Stimulated activated CD8-positive, alpha-beta memory T cell treated with anti-CD3 and anti-CD28 coated beads, Interleukin-7, amount 100 ng/mL, for 48 hours (primary cell): ENCODE results near the gene PSMD3.
"Not testable (repeated sequence)": the region's sequence is repeated elsewhere in the genome, so short reads cannot be mapped to it uniquely, and the experiment has no call there.

ENCODE experiments used
- DNase-seq, 2 donors: peaks; one replicate each; pipeline ENCODE4 v3.0.0-alpha.2; 2020; ENCODE audit warnings: low read depth in 1 of 2; ENCODE audit errors: extremely low read depth in 1 of 2

PSMD3 gene

GRCh38 chr17:39980351-39981206, at the start of gene PSMD3:
Gene PSMD3, plus strand, starts transcription at chr17:39980807. Its CDS starts 164 bp downstream, at chr17:39980971.
- DNase-seq, result peak; percentile 86 to 96

- DNase-seq, result no peak
Observed at GRCh38 chr17:39933912-39934311, 46.7 kb upstream of the PSMD3 start.

GRCh38 chr17:39934324-39934723, 46.3 kb upstream of the PSMD3 start:
- no peak for DNase-seq

- DNase-seq, result no peak
Observed at GRCh38 chr17:39935909-39936308, 44.7 kb upstream of the PSMD3 start.

GRCh38 chr17:39937447-39937846, 43.2 kb upstream of the PSMD3 start:
- no peak for DNase-seq

- no peak for DNase-seq
Observed at GRCh38 chr17:39938140-39938869, 42.3 kb upstream of the PSMD3 start.

- DNase-seq, result no peak
Observed at GRCh38 chr17:39939106-39939505, 41.5 kb upstream of the PSMD3 start.

- DNase-seq, result peak in 1 of 2 donors; percentile 55
Observed at GRCh38 chr17:39939588-39940419, 40.8 kb upstream of the PSMD3 start.

- DNase-seq, result no peak
Observed at GRCh38 chr17:39943702-39944392, 36.8 kb upstream of the PSMD3 start.

GRCh38 chr17:39944393-39944711, 36.3 kb upstream of the PSMD3 start:
- DNase-seq, result no peak

GRCh38 chr17:39946551-39947330, 33.9 kb upstream of the PSMD3 start:
- DNase-seq, result no peak

GRCh38 chr17:39948489-39948828, 32.1 kb upstream of the PSMD3 start:
- DNase-seq, result not testable (repeated sequence)

GRCh38 chr17:39949028-39949427, 31.6 kb upstream of the PSMD3 start:
- DNase-seq, result no peak

GRCh38 chr17:39950871-39951348, 29.7 kb upstream of the PSMD3 start:
- DNase-seq, result no peak

- no peak for DNase-seq
Observed at GRCh38 chr17:39951924-39952679, 28.5 kb upstream of the PSMD3 start.

- peak; percentile 78 to 92 for DNase-seq
Observed at GRCh38 chr17:39952680-39953470, 27.7 kb upstream of the PSMD3 start.

GRCh38 chr17:39953471-39953888, 27.1 kb upstream of the PSMD3 start:
- DNase-seq, result no peak

GRCh38 chr17:39954876-39955275, 25.7 kb upstream of the PSMD3 start:
- no peak for DNase-seq
